Anterior cingulate cortex (tissue), 58 donors: Measurements from ENCODE around the gene VWF.
A peak's percentile ranks its signal among the peaks of the same experiment; 100 is the strongest.
"Not testable (repeated sequence)": the region's sequence is repeated elsewhere in the genome, so short reads cannot be mapped to it uniquely, and the experiment has no call there.

ENCODE experiments used
- DNase-seq, 58 donors: peaks; one replicate each; lab custom pipeline; 2025; lab: John Stamatoyannopoulos, UW

The VWF gene

GRCh38 chr12:6146509-6146908 is 22.0 kb upstream of the VWF start:
- DNase-seq: no peak

- DNase-seq: no peak
Measured at GRCh38 chr12:6145564-6145963, 21.1 kb upstream of the VWF start.

GRCh38 chr12:6143303-6143675 is 18.8 kb upstream of the VWF start:
- no peak for DNase-seq

GRCh38 chr12:6142368-6143302 is 18.2 kb upstream of the VWF start:
- DNase-seq: not testable (repeated sequence)

GRCh38 chr12:6141731-6142367 is 17.4 kb upstream of the VWF start:
- not testable (repeated sequence) for DNase-seq

- peak in 5 of 58 donors; percentile 6 to 42 (median 14) for DNase-seq
Measured at GRCh38 chr12:6140651-6141447, 16.4 kb upstream of the VWF start.

GRCh38 chr12:6135071-6135470 is 10.6 kb upstream of the VWF start:
- DNase-seq: no peak

GRCh38 chr12:6133642-6134041 is 9.2 kb upstream of the VWF start:
- no peak for DNase-seq

GRCh38 chr12:6132496-6132895 is 8.0 kb upstream of the VWF start:
- no peak for DNase-seq

- no peak for DNase-seq
Measured at GRCh38 chr12:6125310-6125608, 789 bp upstream of the VWF start.

GRCh38 chr12:6123258-6123657 is 1.2 kb downstream of the VWF start:
- no peak for DNase-seq

- no peak for DNase-seq
Measured at GRCh38 chr12:6122201-6122600, 2.3 kb downstream of the VWF start.

GRCh38 chr12:6120796-6121473 is 3.5 kb downstream of the VWF start:
- no peak for DNase-seq

- DNase-seq: no peak
Measured at GRCh38 chr12:6118891-6119568, 5.4 kb downstream of the VWF start.

- no peak for DNase-seq
Measured at GRCh38 chr12:6116471-6117021, 7.9 kb downstream of the VWF start.

GRCh38 chr12:6115389-6115788 is 9.1 kb downstream of the VWF start:
- no peak for DNase-seq

- no peak for DNase-seq
Measured at GRCh38 chr12:6114476-6114870, 10.0 kb downstream of the VWF start.

- peak in 1 of 58 donors; percentile 8 for DNase-seq
Measured at GRCh38 chr12:6113691-6114475, 10.6 kb downstream of the VWF start.

GRCh38 chr12:6112004-6112403 is 12.5 kb downstream of the VWF start:
- no peak for DNase-seq
